ENCODE results near the gene BCAN.

BCAN gene

DNA sequence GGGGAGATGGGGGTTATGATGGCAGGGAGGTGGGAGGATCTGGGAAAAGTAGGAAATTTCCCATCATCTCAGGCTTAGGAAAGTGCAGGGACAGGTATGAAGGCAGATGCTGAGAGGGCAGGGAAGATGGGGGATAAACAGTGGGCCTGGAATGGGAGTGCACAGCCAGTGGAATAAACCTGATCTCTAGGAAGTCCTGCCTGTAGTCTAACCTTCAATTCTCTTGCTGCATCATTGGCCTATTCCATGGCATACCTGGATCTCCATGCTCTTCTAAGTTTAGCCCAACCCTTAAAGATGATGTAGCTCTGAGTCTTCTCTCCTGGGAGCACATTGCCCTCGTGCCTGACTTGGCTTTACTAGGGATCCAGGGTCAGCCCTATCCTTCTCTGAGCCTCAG lies 2.7 kb downstream of the BCAN start:
- DNase-seq = no peak

DNA sequence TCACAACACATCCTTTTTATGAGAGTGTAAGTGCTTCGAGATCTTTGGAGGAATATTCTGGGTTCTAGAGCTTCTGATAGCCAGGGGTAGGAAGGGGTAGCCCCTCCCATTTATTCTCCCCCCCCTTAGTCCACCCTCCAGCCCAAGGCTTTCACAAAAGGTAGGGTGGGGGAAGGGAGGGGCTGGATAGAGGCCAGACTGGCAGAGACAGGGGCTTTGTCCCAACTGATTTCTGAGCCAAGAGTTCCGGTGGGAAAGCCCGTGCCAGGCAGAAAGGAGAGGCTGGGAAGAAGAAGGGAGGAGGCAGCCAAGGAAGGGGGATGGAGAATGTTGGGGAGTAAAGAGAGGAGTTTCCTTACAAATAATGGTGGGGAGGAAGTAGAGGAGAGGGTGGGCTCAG lies 3.1 kb downstream of the BCAN start:
- DNase-seq = no peak

DNA sequence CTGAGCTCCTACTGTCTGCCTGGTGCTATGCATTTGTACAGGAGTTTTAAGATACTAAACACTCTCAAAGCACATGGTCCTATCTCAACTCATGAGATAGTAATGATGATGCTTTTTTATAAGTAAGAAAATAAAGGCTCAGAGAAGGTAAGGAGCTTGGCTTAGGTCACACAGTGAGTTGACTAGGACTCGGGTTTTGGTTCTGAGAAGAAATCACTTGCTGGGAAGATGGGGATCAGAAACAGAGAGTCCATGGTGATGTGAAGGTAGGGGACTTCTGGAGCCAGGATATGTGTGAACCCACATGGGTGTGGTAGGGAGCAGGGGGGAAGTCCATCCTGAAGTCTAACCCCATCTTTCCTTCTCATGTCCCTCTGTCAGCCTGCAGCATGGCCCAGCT lies 3.7 kb downstream of the BCAN start:
- no peak for DNase-seq

DNA sequence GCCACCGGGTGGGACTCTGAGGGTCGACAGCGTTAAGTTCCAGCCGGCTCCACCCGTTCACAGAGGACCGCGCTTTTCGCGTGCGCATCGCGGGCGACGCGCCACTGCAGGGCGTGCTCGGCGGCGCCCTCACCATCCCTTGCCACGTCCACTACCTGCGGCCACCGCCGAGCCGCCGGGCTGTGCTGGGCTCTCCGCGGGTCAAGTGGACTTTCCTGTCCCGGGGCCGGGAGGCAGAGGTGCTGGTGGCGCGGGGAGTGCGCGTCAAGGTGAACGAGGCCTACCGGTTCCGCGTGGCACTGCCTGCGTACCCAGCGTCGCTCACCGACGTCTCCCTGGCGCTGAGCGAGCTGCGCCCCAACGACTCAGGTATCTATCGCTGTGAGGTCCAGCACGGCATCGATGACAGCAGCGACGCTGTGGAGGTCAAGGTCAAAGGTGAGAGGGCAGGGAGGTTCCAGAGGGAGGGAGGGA lies 4.9 kb downstream of the BCAN start:
- no peak for DNase-seq

DNA sequence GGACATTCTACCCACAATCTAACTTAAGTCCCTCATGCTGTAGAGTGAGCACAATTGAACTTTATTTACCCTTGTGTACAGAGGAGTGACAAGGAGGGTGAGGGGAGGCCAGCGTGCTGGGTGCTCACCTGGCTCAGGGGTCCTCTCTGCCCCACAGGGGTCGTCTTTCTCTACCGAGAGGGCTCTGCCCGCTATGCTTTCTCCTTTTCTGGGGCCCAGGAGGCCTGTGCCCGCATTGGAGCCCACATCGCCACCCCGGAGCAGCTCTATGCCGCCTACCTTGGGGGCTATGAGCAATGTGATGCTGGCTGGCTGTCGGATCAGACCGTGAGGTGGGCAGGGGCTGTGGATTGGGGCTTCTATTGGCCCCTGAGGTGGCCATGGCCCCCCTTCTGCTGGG lies 5.4 kb downstream of the BCAN start:
- DNase-seq = no peak

DNA sequence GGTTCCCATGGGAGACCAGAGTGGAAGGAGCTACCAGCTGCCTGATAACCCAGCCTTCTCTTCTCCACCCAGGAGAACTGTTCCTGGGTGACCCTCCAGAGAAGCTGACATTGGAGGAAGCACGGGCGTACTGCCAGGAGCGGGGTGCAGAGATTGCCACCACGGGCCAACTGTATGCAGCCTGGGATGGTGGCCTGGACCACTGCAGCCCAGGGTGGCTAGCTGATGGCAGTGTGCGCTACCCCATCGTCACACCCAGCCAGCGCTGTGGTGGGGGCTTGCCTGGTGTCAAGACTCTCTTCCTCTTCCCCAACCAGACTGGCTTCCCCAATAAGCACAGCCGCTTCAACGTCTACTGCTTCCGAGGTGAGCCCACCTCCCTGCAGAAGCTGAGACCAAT lies 6.6 kb downstream of the BCAN start:
- no peak for DNase-seq

GRCh38 chr1:156648951-156649350 lies 7.0 kb downstream of the BCAN start:
- DNase-seq = no peak

- no peak for DNase-seq
These were observed 10.4 kb downstream of the BCAN start for GRCh38 chr1:156652131-156652991.

GRCh38 chr1:156652992-156653355 lies 11.1 kb downstream of the BCAN start:
- DNase-seq = no peak

DNA sequence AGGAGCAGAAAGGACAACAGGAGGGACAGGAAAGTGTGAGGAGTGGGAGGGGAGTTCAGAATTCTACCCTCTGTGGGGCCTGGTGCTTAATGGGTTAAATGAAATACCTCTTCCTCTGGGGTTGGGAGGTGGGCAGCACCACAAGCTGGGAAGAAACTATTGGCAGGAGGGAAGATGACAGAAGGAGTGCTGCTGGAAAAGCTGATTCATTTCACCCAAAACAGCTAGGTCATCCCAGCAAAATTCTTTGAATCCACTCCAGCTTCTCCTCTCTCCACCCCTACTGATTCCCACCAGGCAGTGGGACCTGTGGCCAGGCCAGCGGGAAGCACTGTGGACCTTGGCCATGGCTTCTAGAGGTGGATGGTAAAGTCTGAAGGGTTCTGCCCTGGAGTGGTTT lies 12.8 kb downstream of the BCAN start:
- DNase-seq = no peak

GRCh38 chr1:156655151-156655903 lies 13.4 kb downstream of the BCAN start:
- no peak for DNase-seq

GRCh38 chr1:156655904-156656516 lies 14.1 kb downstream of the BCAN start:
- no peak for DNase-seq

GRCh38 chr1:156656806-156657740 lies 15.2 kb downstream of the BCAN start:
- peak; percentile 78 for DNase-seq

DNA sequence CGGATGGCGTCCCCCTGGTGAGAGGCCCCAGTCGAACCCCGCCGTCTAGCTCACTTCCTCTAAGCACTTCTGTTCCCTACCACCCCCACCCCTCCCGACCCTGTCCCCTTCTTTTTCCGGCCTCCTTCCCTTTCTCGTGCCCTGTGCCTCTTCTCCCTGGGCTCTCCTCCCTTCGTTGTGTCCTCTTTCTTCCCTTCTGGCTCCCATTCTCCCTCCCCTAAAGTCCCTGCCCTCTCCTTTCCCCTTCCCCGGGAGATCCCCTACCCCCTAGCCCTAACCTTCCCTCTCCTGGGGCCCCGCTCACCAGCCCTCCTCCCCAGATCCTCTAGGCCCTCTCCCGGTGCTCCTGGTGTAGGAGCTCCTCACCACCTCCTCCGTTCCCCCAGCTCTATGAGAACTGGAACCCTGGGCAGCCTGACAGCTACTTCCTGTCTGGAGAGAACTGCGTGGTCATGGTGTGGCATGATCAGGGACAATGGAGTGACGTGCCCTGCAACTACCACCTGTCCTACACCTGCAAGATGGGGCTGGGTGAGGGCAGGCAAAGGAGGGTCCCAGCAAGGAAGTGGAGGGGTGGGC lies 15.9 kb downstream of the BCAN start:
- DNase-seq = no peak

DNA sequence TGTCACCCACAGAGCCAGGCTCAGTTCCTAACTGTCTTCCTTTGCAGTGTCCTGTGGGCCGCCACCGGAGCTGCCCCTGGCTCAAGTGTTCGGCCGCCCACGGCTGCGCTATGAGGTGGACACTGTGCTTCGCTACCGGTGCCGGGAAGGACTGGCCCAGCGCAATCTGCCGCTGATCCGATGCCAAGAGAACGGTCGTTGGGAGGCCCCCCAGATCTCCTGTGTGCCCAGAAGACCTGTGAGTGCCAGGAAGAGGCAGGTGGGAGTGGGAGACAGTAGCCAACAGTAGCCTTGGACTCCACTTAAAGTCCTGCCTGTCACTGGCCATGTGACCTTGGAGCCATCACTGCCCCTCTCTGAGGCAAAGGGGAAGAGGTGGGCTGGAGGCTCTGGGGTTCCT lies 16.6 kb downstream of the BCAN start:
- DNase-seq = no peak

GRCh38 chr1:156658945-156659574 lies 17.1 kb downstream of the BCAN start:
- no peak for DNase-seq

DNA sequence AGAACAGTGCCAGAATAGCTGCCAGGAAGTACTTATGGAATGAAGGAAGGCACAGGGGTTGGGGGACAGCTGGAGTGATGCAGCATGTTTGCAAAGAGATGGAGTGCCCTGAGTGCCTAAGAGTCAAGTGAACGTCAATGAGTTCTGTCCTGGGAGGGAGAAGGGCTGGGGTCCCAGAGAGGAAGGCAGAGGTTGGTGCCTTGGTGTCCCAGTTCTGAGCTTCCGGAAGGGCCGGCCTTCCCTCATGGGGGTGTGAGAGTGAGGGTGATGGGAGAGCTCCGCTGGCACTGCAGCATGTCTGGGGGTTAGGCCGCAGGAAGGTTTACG lies 17.7 kb downstream of the BCAN start:
- DNase-seq = no peak

GRCh38 chr1:156659988-156660751 lies 18.3 kb downstream of the BCAN start:
- DNase-seq = peak; percentile 98

GRCh38 chr1:156660752-156661112 lies 18.8 kb downstream of the BCAN start:
- DNase-seq = no peak

DNA sequence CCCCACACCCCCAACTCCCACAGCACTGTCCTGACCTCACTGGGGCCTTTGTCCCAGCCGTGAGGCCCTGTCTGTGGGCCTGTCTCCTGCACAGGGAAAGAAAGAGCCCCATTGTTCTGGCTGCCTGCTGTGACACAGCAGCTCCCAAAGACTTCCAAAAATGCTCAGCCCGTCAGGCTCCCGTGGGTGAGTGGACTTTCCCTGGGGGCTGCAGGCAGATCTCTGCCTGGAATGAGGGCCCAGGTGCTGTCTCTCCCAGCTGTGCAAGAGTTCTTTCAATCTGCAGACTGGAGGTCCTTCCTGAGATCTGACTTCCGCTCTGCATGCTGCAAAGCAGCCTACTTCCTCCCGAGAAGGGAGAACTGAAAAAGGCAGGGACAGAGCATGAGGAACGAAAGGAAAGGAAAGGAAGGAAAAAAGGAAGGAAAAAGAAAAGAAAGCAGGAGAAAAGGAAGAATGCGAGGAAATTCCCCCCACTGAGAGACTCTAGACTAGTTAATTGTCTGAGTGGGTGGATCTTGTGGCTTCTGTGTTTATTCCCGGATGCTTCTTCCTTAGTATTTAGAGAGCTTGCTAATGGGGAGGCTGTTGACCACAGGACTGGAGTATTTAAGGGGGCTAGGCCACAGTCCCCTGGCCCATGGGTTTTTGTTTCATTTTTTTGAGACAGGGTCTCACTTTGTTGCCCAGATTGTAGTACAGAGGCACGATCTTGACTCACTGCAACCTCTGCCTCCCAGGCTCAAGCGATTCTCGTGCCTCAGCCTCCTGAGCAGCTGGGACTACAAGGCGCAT lies 20.3 kb downstream of the BCAN start:
- no peak for DNase-seq

DNA sequence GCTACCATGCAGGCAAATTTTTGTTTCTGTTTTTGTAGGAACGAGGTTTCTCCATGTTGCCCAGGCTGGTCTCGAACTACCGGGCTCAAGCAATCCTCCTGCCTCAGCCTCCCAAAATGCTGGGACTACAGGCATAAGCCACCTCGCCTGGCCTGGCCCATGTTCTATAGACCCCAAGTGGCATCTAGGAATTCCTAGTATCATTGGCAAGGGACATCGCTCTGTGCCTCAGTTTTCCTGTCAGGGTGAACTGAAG lies 20.8 kb downstream of the BCAN start:
- DNase-seq = no peak
